Lower lobe of right lung (tissue), 2 donors: Measurements from ENCODE around the gene ZNF253. TPM values are rescaled to one million over a fixed set of nuclear protein-coding genes. Genes with fewer than 3 reads are reported as not detected.
"Not testable (repeated sequence)": the region's sequence is repeated elsewhere in the genome, so short reads cannot be mapped to it uniquely, and the experiment has no call there.

Experiments
- ATAC-seq, 2 donors: fragments of 200-7000 bp; cut with Tn5 transposase; one replicate each; pipeline ENCODE4 v1.9.1; 2020 to 2022; ENCODE audit warnings: mild to moderate bottlenecking in 2 of 2, moderate library complexity in 2 of 2
- DNase-seq: peaks from one replicate; pipeline ENCODE4 v3.0.0-alpha.2; 2020
- H3K27ac ChIP-seq: fragments of 200-600 bp; one replicate; pipeline ENCODE4 v1.8.0; 2022
- H3K27me3 ChIP-seq: fragments of 200-600 bp; one replicate; pipeline ENCODE4 v1.8.0; 2022; ENCODE audit warnings: low read depth
- H3K36me3 ChIP-seq: fragments of 200-600 bp; one replicate; pipeline ENCODE4 v1.8.0; 2022; ENCODE audit warnings: mild to moderate bottlenecking
- H3K4me1 ChIP-seq: fragments of 200-600 bp; one replicate; pipeline ENCODE4 v1.8.0; 2022
- H3K4me3 ChIP-seq: fragments of 200-600 bp; one replicate; pipeline ENCODE4 v1.8.0; 2022; ENCODE audit warnings: mild to moderate bottlenecking
- H3K9me3 ChIP-seq: fragments of 200-600 bp; one replicate; pipeline ENCODE4 v1.8.0; 2022
- CTCF ChIP-seq: fragments of 200-600 bp; IDR thresholded peaks from one replicate; pipeline ENCODE4 v1.8.0; 2022; ENCODE audit warnings: antibody characterized with exemption, mild to moderate bottlenecking
- intact Hi-C: fragments of 100-400 bp; cut with DNase I; formaldehyde crosslinking; loops from one replicate; pipeline ENCODE4 v1.11.0; 2022
- long read RNA-seq: library from polyadenylated mRNA; unstranded; transcript quantifications from one replicate; pipeline ENCODE4 v2.0.0, GENCODE V29; 2021
- total RNA-seq: library from RNA; stranded (reverse); fragmentation: NEBNext Ultra II Directional; extraction: Animal tissue kit (Norgen Biotek cat#: 25700); gene quantifications from one replicate; pipeline ENCODE4 v1.2.1, GENCODE V29; 2021
- donor health status: DM: no; HTN: yes; CAD: no; lungs with severe emphysema.

Gene ZNF253
- total RNA-seq, result 10.4 TPM
- long read RNA-seq, transcript ZNF253-203 (4 exons, 3,519 nt), result major isoform, 5 of 10 reads
- long read RNA-seq, partial matches to known transcripts, result 0 of 10 reads
- long read RNA-seq, other reads (novel, unspliced or antisense), result 1 of 10 reads

GRCh38 chr19:19865750-19866610 is at the start of gene ZNF253:
Gene ZNF253, plus strand, starts transcription at chr19:19865882. Its CDS starts 115 bp downstream, at chr19:19865997.
- H3K27me3 ChIP-seq, result no peaks in the 10 kb centered on the region
- H3K4me1 ChIP-seq, result peaks cover 26% of the 10 kb centered on the region
- H3K9me3 ChIP-seq, result peaks cover 9% of the 10 kb centered on the region
- H3K27ac ChIP-seq, result peak within 1 kb of the TSS; percentile 92
- TF ChIP-seq CTCF, result no peak
- DNase-seq, result peak; percentile 97
- H3K36me3 ChIP-seq, result no peaks in the 10 kb centered on the region
- intact Hi-C loops, result no loop called here
- H3K4me3 ChIP-seq, result peak within 1 kb of the TSS; percentile 73
- peak; percentile 99 for ATAC-seq

- ATAC-seq (no peak), DNase-seq (no peak)
- TF ChIP-seq CTCF, result no peak
- H3K4me3 ChIP-seq, result no peak overlapping the region
- H3K27me3 ChIP-seq, result no peaks in the 10 kb centered on the region
- H3K27ac ChIP-seq, result no peak overlapping the region
- H3K4me1 ChIP-seq, result peaks cover 35% of the 10 kb centered on the region
- H3K36me3 ChIP-seq, result peaks cover 16% of the 10 kb centered on the region
- peaks cover 32% of the 10 kb centered on the region for H3K9me3 ChIP-seq
- intact Hi-C loops, result no loop called here
These were observed 49.0 kb upstream of the ZNF253 start for GRCh38 chr19:19816679-19817078.

GRCh38 chr19:19817357-19817756 is 48.3 kb upstream of the ZNF253 start:
- Histone ChIP-seq H3K27me3 (no peaks in the 10 kb centered on the region), H3K9me3 (peaks cover 32% of the 10 kb centered on the region), H3K4me1 (peaks cover 35% of the 10 kb centered on the region), H3K36me3 (peaks cover 16% of the 10 kb centered on the region), H3K4me3 (no peak overlapping the region), H3K27ac (no peak overlapping the region)
- DNase-seq (no peak), ATAC-seq (no peak)
- intact Hi-C loops, result no loop called here
- TF ChIP-seq CTCF, result no peak

GRCh38 chr19:19820774-19821320 is 44.8 kb upstream of the ZNF253 start:
- no peak for ATAC-seq
- Histone ChIP-seq H3K27ac (peak overlapping the region; percentile 97), H3K36me3 (peaks cover 16% of the 10 kb centered on the region), H3K4me1 (peaks cover 35% of the 10 kb centered on the region), H3K27me3 (no peaks in the 10 kb centered on the region), H3K4me3 (peak overlapping the region; percentile 76), H3K9me3 (peaks cover 22% of the 10 kb centered on the region)
- no peak for DNase-seq
- intact Hi-C loops, result no loop called here
- no peak for TF ChIP-seq CTCF

- DNase-seq (peak; percentile 99), ATAC-seq (peak; percentile 99)
- peaks cover 16% of the 10 kb centered on the region for H3K36me3 ChIP-seq
- peak within 1 kb of the TSS; percentile 97 for H3K27ac ChIP-seq
- H3K27me3 ChIP-seq, result no peaks in the 10 kb centered on the region
- peaks cover 35% of the 10 kb centered on the region for H3K4me1 ChIP-seq
- TF ChIP-seq CTCF, result no peak
- peaks cover 18% of the 10 kb centered on the region for H3K9me3 ChIP-seq
- intact Hi-C loops, result no loop called here
- peak within 1 kb of the TSS; percentile 76 for H3K4me3 ChIP-seq
These were observed 44.2 kb upstream of the ZNF253 start, which contains the start of gene ZNF506 for GRCh38 chr19:19821366-19821951. Gene ZNF506, minus strand, starts transcription at chr19:19821750. Its CDS starts 147 bp downstream, at chr19:19821603.

GRCh38 chr19:19821976-19822375 is 43.7 kb upstream of the ZNF253 start:
- peak in 1 of 2 donors; percentile 18 for ATAC-seq
- Histone ChIP-seq H3K9me3 (peaks cover 17% of the 10 kb centered on the region), H3K4me3 (peak overlapping the region; percentile 76), H3K27ac (peak overlapping the region; percentile 97), H3K4me1 (peaks cover 34% of the 10 kb centered on the region), H3K36me3 (peaks cover 12% of the 10 kb centered on the region)
- DNase-seq, H3K27me3 ChIP-seq, intact Hi-C loops: not testable (repeated sequence)
